ENCODE data around the gene PRKAG2. TPM values are rescaled to one million over a fixed set of nuclear protein-coding genes. Genes with fewer than 3 reads are reported as not detected.

PRKAG2 gene
- total and polyA plus RNA-seq, 2 experiments from 2014 or later = 9.1 to 14.9 TPM

DNA sequence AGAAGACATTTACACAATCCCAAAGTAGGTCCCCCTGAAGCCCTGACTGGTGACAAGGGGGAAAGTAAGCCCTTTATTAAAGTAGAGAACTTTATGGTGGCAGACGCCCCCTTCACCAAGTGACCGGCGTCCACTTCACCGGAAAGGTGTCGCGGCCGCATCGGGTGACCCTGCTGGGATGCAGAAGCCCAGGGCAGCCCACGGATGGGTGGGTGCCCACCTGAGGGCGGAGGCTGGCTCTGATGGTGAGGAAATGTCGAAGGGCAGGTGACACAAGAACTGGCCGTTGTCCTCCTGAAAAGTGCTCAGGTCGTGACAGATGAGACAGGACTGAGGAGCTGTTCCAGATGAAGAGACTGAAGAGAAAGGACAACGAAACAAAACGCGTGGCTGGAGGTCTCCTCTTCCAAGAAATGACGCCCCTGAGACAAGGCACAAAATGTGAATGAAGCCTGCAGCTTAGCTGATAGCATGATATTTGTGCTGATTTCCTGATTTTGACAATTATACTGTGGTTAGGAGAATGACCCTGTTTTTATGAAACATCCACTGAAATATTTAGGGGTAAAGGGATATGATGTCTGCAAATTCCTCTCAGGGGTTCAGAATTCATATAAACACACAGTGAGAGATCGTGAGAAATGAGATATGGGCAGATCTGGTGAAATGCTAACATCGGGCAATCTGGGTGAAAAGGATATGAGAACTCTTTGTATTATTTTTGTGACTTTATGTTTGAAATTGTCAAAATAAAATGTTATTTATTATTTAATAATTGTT lies 123.9 kb downstream of the PRKAG2 start:
- TF ChIP-seq, protein P1, sequence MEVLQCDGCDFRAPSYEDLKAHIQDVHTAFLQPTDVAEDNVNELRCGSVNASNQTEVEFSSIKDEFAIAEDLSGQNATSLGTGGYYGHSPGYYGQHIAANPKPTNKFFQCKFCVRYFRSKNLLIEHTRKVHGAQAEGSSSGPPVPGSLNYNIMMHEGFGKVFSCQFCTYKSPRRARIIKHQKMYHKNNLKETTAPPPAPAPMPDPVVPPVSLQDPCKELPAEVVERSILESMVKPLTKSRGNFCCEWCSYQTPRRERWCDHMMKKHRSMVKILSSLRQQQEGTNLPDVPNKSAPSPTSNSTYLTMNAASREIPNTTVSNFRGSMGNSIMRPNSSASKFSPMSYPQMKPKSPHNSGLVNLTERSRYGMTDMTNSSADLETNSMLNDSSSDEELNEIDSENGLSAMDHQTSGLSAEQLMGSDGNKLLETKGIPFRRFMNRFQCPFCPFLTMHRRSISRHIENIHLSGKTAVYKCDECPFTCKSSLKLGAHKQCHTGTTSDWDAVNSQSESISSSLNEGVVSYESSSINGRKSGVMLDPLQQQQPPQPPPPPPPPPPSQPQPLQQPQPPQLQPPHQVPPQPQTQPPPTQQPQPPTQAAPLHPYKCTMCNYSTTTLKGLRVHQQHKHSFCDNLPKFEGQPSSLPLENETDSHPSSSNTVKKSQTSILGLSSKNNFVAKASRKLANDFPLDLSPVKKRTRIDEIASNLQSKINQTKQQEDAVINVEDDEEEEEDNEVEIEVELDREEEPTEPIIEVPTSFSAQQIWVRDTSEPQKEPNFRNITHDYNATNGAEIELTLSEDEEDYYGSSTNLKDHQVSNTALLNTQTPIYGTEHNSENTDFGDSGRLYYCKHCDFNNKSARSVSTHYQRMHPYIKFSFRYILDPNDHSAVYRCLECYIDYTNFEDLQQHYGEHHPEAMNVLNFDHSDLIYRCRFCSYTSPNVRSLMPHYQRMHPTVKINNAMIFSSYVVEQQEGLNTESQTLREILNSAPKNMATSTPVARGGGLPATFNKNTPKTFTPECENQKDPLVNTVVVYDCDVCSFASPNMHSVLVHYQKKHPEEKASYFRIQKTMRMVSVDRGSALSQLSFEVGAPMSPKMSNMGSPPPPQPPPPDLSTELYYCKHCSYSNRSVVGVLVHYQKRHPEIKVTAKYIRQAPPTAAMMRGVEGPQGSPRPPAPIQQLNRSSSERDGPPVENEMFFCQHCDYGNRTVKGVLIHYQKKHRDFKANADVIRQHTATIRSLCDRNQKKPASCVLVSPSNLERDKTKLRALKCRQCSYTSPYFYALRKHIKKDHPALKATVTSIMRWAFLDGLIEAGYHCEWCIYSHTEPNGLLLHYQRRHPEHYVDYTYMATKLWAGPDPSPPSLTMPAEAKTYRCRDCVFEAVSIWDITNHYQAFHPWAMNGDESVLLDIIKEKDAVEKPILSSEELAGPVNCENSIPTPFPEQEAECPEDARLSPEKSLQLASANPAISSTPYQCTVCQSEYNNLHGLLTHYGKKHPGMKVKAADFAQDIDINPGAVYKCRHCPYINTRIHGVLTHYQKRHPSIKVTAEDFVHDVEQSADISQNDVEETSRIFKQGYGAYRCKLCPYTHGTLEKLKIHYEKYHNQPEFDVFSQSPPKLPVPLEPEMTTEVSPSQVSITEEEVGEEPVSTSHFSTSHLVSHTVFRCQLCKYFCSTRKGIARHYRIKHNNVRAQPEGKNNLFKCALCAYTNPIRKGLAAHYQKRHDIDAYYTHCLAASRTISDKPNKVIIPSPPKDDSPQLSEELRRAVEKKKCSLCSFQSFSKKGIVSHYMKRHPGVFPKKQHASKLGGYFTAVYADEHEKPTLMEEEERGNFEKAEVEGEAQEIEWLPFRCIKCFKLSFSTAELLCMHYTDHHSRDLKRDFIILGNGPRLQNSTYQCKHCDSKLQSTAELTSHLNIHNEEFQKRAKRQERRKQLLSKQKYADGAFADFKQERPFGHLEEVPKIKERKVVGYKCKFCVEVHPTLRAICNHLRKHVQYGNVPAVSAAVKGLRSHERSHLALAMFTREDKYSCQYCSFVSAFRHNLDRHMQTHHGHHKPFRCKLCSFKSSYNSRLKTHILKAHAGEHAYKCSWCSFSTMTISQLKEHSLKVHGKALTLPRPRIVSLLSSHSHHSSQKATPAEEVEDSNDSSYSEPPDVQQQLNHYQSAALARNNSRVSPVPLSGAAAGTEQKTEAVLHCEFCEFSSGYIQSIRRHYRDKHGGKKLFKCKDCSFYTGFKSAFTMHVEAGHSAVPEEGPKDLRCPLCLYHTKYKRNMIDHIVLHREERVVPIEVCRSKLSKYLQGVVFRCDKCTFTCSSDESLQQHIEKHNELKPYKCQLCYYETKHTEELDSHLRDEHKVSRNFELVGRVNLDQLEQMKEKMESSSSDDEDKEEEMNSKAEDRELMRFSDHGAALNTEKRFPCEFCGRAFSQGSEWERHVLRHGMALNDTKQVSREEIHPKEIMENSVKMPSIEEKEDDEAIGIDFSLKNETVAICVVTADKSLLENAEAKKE (CRISPR knock-in tag; IDR thresholded peaks at IDR 0.05) = no peak
- TF ChIP-seq JUNB (IDR thresholded peaks at IDR 0.05; ENCODE audit: unreplicated experiment) (no peak), ZNF114 (CRISPR knock-in tag; IDR thresholded peaks at IDR 0.05) (no peak)
- TF ChIP-seq, protein P2, sequence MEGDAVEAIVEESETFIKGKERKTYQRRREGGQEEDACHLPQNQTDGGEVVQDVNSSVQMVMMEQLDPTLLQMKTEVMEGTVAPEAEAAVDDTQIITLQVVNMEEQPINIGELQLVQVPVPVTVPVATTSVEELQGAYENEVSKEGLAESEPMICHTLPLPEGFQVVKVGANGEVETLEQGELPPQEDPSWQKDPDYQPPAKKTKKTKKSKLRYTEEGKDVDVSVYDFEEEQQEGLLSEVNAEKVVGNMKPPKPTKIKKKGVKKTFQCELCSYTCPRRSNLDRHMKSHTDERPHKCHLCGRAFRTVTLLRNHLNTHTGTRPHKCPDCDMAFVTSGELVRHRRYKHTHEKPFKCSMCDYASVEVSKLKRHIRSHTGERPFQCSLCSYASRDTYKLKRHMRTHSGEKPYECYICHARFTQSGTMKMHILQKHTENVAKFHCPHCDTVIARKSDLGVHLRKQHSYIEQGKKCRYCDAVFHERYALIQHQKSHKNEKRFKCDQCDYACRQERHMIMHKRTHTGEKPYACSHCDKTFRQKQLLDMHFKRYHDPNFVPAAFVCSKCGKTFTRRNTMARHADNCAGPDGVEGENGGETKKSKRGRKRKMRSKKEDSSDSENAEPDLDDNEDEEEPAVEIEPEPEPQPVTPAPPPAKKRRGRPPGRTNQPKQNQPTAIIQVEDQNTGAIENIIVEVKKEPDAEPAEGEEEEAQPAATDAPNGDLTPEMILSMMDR (conservative IDR thresholded peaks at IDR 0.05; ENCODE audit: low read depth in 2 of 2) = no peak
- Histone ChIP-seq H3K36me3 (ENCODE audit: insufficient read depth) (no peaks in the 10 kb centered on the region), H3K9me2 (ENCODE audit: insufficient read depth) (peaks cover 6% of the 10 kb centered on the region; the same call in 1 of the 2 replicates), H2AFZ (no peak overlapping the region), H4K20me1 (replicated peaks; ENCODE audit: insufficient read depth) (no peaks in the 10 kb centered on the region), H3K27ac (ENCODE audit: low read depth) (0 out of 2 replicates have a peak overlapping the region, but pooled peaks have one; percentile 53), H3K4me2 (no peak overlapping the region), H3K79me2 (replicated peaks; ENCODE audit: insufficient read depth) (no peaks in the 10 kb centered on the region), H3K4me3 (no peak overlapping the region), H3K4me1 (ENCODE audit: insufficient read depth) (peaks cover 7% of the 10 kb centered on the region), H3F3A (replicated peaks; ENCODE audit: low read depth) (no peaks in the 10 kb centered on the region), H3K27me3 (ENCODE audit: insufficient read depth) (no peaks in the 10 kb centered on the region)
- no peaks in the 10 kb centered on the region for H3K36me3 Mint-ChIP-seq (ENCODE audit: low read depth)
- H3K4me3 Mint-ChIP-seq = no peak overlapping the region
- DNase-seq (ENCODE audit: low spot score) = no peak
- H3K4me1 Mint-ChIP-seq = peaks cover 23% of the 10 kb centered on the region
- H3K27ac Mint-ChIP-seq = no peak overlapping the region
- no peaks in the 10 kb centered on the region; the same call in 2 of the 3 replicates for H3K9me3 Mint-ChIP-seq
- ATAC-seq = no peak
- H3K27me3 Mint-ChIP-seq (ENCODE audit: insufficient read depth, low read depth, poor library complexity) = peaks cover 9% of the 10 kb centered on the region
